Endodermal cell (in vitro differentiated cells): ENCODE results near the gene BTD. TPM values are rescaled to one million over a fixed set of nuclear protein-coding genes. Genes with fewer than 3 reads are reported as not detected.

Experiments used
- DNase-seq: peaks from one replicate; pipeline ENCODE4 v3.0.0-alpha.2; 2017
- H3K27ac ChIP-seq: 2 replicates; pipeline ENCODE4 v1.5.1; 2013; ENCODE audit warnings: mild to moderate bottlenecking, low read depth, low read length, moderate library complexity
- H3K27me3 ChIP-seq: 2 replicates; pipeline ENCODE4 v1.6.1; 2013; ENCODE audit warnings: mild to moderate bottlenecking, low read length, moderate library complexity; ENCODE audit not compliant: insufficient read depth, control insufficient read depth, poor library complexity, severe bottlenecking
- H3K36me3 ChIP-seq: 2 replicates; pipeline ENCODE4 v1.7.0; 2013; ENCODE audit warnings: mild to moderate bottlenecking, low read length, moderate library complexity; ENCODE audit not compliant: control insufficient read depth, insufficient read depth
- H3K4me1 ChIP-seq: one replicate; pipeline ENCODE4 v1.7.0; 2013; ENCODE audit warnings: low read length; ENCODE audit not compliant: control insufficient read depth, insufficient read depth
- H3K4me3 ChIP-seq: 2 replicates; pipeline ENCODE4 v1.5.1; 2013; ENCODE audit warnings: mild to moderate bottlenecking, low read length, moderate library complexity
- H3K9ac ChIP-seq: 2 replicates; pipeline ENCODE4 v1.6.1; 2013; ENCODE audit warnings: mild to moderate bottlenecking, low read length, moderate library complexity; ENCODE audit not compliant: poor library complexity, severe bottlenecking; ENCODE audit errors: extremely low read depth
- H3K9me3 ChIP-seq: 2 replicates; pipeline ENCODE4 v1.6.1; 2013; ENCODE audit warnings: mild to moderate bottlenecking, low read length, moderate library complexity; ENCODE audit not compliant: control insufficient read depth
- H3K27ac Mint-ChIP-seq: 2 replicates; pipeline ENCODE4 v1.8.0; 2020; ENCODE audit warnings: mixed read lengths
- H3K27me3 Mint-ChIP-seq: 2 replicates; pipeline ENCODE4 v1.8.0; 2021; ENCODE audit warnings: mild to moderate bottlenecking, mixed read lengths; ENCODE audit not compliant: insufficient read depth
- H3K36me3 Mint-ChIP-seq: 2 replicates; pipeline ENCODE4 v1.8.0; 2020; ENCODE audit warnings: low read depth, mixed read lengths
- H3K4me1 Mint-ChIP-seq: 2 replicates; pipeline ENCODE4 v1.8.0; 2020; ENCODE audit warnings: mixed read lengths
- H3K4me3 Mint-ChIP-seq: 2 replicates; pipeline ENCODE4 v1.8.0; 2020; ENCODE audit warnings: mild to moderate bottlenecking, moderate library complexity, mixed read lengths
- H3K9me3 Mint-ChIP-seq: 2 replicates; pipeline ENCODE4 v1.8.0; 2020; ENCODE audit warnings: mild to moderate bottlenecking, mixed read lengths
- WGBS, 2 experiments: methylation state at CpG; one replicate each; pipeline versions ENCODE4 v1.1.5 to v1.1.7; 2013; ENCODE audit warnings: missing lambda C conversion rate in 2 of 2, mixed read lengths in 1 of 2; ENCODE audit not compliant: insufficient coverage in 1 of 2, insufficient read length in 1 of 2; 5-methylcytosine and 5-hydroxymethylcytosine counted together
- total RNA-seq, 2 donors: library from RNA; stranded (reverse); fragmentation: NEBNext Ultra II Directional in 1 of 2; extraction: Animal tissue kit (Norgen Biotek cat#: 25700) in 1 of 2; gene quantifications; 2 replicates in 1 of 2; 3 replicates in 1 of 2; pipeline ENCODE4 v1.2.1, GENCODE V29; 2021
- TF ChIP-seq, protein P1 (sequence below): fragments of 200-600 bp; sonication (generic); conservative IDR thresholded peaks from 2 replicates; pipeline ENCODE4 v1.5.0; 2021; ENCODE audit warnings: antibody characterized with exemption, mild to moderate bottlenecking

BTD gene
- total RNA-seq, 2 donors from 2014 or later: 25.7 to 27.8 TPM

- Mint-ChIP-seq H3K9me3 (no peaks in the 10 kb centered on the region), H3K36me3 (peaks cover 46% of the 10 kb centered on the region), H3K4me3 (no peak overlapping the region), H3K27me3 (no peaks in the 10 kb centered on the region), H3K27ac (peak overlapping the region; percentile 21), H3K4me1 (peaks cover 8% of the 10 kb centered on the region)
- Histone ChIP-seq H3K9me3 (no peaks in the 10 kb centered on the region), H3K4me1 (peaks cover 7% of the 10 kb centered on the region), H3K9ac (no peak overlapping the region), H3K4me3 (no peak overlapping the region), H3K27me3 (no peaks in the 10 kb centered on the region), H3K27ac (no peak overlapping the region), H3K36me3 (peaks cover 56% of the 10 kb centered on the region)
- no peak for DNase-seq
- WGBS, 2 experiments: 90% methylated on average over 4 of the region's 4 CpGs; no CpG with 5 or more reads in 1 of the 2 experiments
- TF ChIP-seq, protein P1, sequence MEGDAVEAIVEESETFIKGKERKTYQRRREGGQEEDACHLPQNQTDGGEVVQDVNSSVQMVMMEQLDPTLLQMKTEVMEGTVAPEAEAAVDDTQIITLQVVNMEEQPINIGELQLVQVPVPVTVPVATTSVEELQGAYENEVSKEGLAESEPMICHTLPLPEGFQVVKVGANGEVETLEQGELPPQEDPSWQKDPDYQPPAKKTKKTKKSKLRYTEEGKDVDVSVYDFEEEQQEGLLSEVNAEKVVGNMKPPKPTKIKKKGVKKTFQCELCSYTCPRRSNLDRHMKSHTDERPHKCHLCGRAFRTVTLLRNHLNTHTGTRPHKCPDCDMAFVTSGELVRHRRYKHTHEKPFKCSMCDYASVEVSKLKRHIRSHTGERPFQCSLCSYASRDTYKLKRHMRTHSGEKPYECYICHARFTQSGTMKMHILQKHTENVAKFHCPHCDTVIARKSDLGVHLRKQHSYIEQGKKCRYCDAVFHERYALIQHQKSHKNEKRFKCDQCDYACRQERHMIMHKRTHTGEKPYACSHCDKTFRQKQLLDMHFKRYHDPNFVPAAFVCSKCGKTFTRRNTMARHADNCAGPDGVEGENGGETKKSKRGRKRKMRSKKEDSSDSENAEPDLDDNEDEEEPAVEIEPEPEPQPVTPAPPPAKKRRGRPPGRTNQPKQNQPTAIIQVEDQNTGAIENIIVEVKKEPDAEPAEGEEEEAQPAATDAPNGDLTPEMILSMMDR: no peak
Observed at GRCh38 chr3:15572138-15572537, 29.4 kb upstream of the BTD start.

GRCh38 chr3:15575446-15575845, 26.1 kb upstream of the BTD start:
- Mint-ChIP-seq H3K27ac (no peak overlapping the region), H3K36me3 (peaks cover 44% of the 10 kb centered on the region), H3K9me3 (no peaks in the 10 kb centered on the region), H3K27me3 (no peaks in the 10 kb centered on the region), H3K4me3 (no peak overlapping the region), H3K4me1 (peaks cover 8% of the 10 kb centered on the region)
- H3K27ac ChIP-seq: no peak overlapping the region
- peaks cover 7% of the 10 kb centered on the region for H3K4me1 ChIP-seq
- H3K9ac ChIP-seq: no peak overlapping the region
- 94 to 100% methylated on average over 2 to 5 of the region's 5 CpGs for WGBS, 2 experiments
- peaks cover 56% of the 10 kb centered on the region for H3K36me3 ChIP-seq
- H3K9me3 ChIP-seq: no peaks in the 10 kb centered on the region
- no peaks in the 10 kb centered on the region for H3K27me3 ChIP-seq
- TF ChIP-seq, protein P1: no peak
- no peak overlapping the region for H3K4me3 ChIP-seq
- no peak for DNase-seq

- Histone ChIP-seq H3K9me3 (no peaks in the 10 kb centered on the region), H3K9ac (no peak overlapping the region), H3K36me3 (peaks cover 52% of the 10 kb centered on the region), H3K4me1 (peaks cover 7% of the 10 kb centered on the region), H3K27me3 (no peaks in the 10 kb centered on the region), H3K27ac (no peak overlapping the region), H3K4me3 (no peak overlapping the region)
- Mint-ChIP-seq H3K9me3 (no peaks in the 10 kb centered on the region), H3K27ac (no peak overlapping the region), H3K4me1 (peaks cover 8% of the 10 kb centered on the region), H3K27me3 (no peaks in the 10 kb centered on the region), H3K4me3 (no peak overlapping the region), H3K36me3 (peaks cover 42% of the 10 kb centered on the region)
- 83 to 97% methylated on average over 1 to 3 of the region's 3 CpGs for WGBS, 2 experiments
- no peak for DNase-seq
- TF ChIP-seq, protein P1: no peak
Observed at GRCh38 chr3:15576475-15576874, 25.1 kb upstream of the BTD start.
